ENCODE data around the gene PSTPIP1.

Gene PSTPIP1

GRCh38 chr15:77071305-77072223, 76.6 kb downstream of the PSTPIP1 start:
- no peak for DNase-seq

GRCh38 chr15:77074350-77074749, 79.4 kb downstream of the PSTPIP1 start:
- no peak for DNase-seq

GRCh38 chr15:77075528-77075927, 80.6 kb downstream of the PSTPIP1 start:
- DNase-seq = no peak

- DNase-seq = no peak
Observed at GRCh38 chr15:77076323-77076915, 81.5 kb downstream of the PSTPIP1 start.

- no peak for DNase-seq
Observed at GRCh38 chr15:77081971-77082370, 87.0 kb downstream of the PSTPIP1 start.

GRCh38 chr15:77083381-77084160, 88.6 kb downstream of the PSTPIP1 start:
- peak; percentile 36 for DNase-seq

GRCh38 chr15:77084436-77084835, 89.5 kb downstream of the PSTPIP1 start:
- DNase-seq = no peak

GRCh38 chr15:77085297-77085696, 90.4 kb downstream of the PSTPIP1 start:
- DNase-seq = peak; percentile 59

Measured in fibroblast of skin of abdomen (primary cell).